ENCODE data around the gene NUTF2. TPM values are rescaled to one million over a fixed set of nuclear protein-coding genes. Genes with fewer than 3 reads are reported as not detected.

The NUTF2 gene
- total and polyA plus RNA-seq, 2 of the 4 experiments (the other 2 are of a cell fraction) = 42.7 to 361 TPM

GRCh38 chr16:67868290-67868689 lies 21.6 kb downstream of the NUTF2 start:
- POLR2A ChIA-PET (ENCODE audit: unreplicated experiment) = no interaction called here

More at GRCh38 chr16:67868290-67868689, 21.6 kb downstream of the NUTF2 start:
- in situ Hi-C loops (cut with MboI; ENCODE audit: low sequenced_read_pairs) (no loop called here), dilution Hi-C loops (cut with HindIII; ENCODE audit: low sequenced_read_pairs, unreplicated experiment) (no loop called here), intact Hi-C loops (cut with micrococcal nuclease) (no loop called here)
- Histone ChIP-seq H3K18ac (ENCODE audit: low read depth, low read length) (no peak overlapping the region), H3K9me3 (ENCODE audit: control insufficient read depth, insufficient read depth, low read length) (no peaks in the 10 kb centered on the region), H2BK120ac (ENCODE audit: low read depth, low read length) (no peak overlapping the region), H3K4me3 (ENCODE audit: insufficient read depth, low read depth, low read length) (no peak overlapping the region), H4K8ac (ENCODE audit: low read depth in 2 of 2, low read length in 2 of 2) (no peak overlapping the region), H3K4me2 (ENCODE audit: low read depth, low read length) (no peak overlapping the region), H3K79me1 (ENCODE audit: low read depth in 1 of 2, low read length in 2 of 2) (peaks cover 45 to 60% of the 10 kb centered on the region in 2 experiments), H3K4me1 (ENCODE audit: control insufficient read depth, insufficient read depth, low read length) (peaks cover 4% of the 10 kb centered on the region), H2BK20ac (ENCODE audit: low read depth, low read length) (no peak overlapping the region), H3K9me1 (ENCODE audit: insufficient read depth, low read length) (peaks cover 18% of the 10 kb centered on the region), H4K91ac (ENCODE audit: insufficient read depth, low read depth, low read length) (no peak overlapping the region), H3K27ac (ENCODE audit: insufficient read depth, low read length) (no peak overlapping the region), H3K27me3 (ENCODE audit: control insufficient read depth, insufficient read depth, low read length) (no peaks in the 10 kb centered on the region), H2AK9ac (replicated peaks; ENCODE audit: low read depth, low read length, poor library complexity) (no peak overlapping the region), H2AFZ (replicated peaks; ENCODE audit: low read length, poor library complexity) (no peak overlapping the region), H3K14ac (replicated peaks; ENCODE audit: low read depth, low read length) (no peak overlapping the region), H3K36me3 (ENCODE audit: control insufficient read depth, insufficient read depth, low read length) (peaks cover 42% of the 10 kb centered on the region), H3K56ac (ENCODE audit: extremely low read depth, insufficient read depth, low read length) (no peak overlapping the region), H2BK5ac (ENCODE audit: low read depth, low read length, poor library complexity, severe bottlenecking) (no peak overlapping the region), H3K9ac (ENCODE audit: low read depth, low read length) (no peak overlapping the region), H2BK15ac (ENCODE audit: low read depth, low read length) (no peak overlapping the region), H2AK5ac (ENCODE audit: low read depth, low read length) (no peak overlapping the region), H4K20me1 (ENCODE audit: insufficient read depth, low read length) (peaks cover 41% of the 10 kb centered on the region), H3K4ac (ENCODE audit: low read depth, low read length) (no peak overlapping the region), H3K23ac (ENCODE audit: low read depth, low read length) (no peak overlapping the region), H4K5ac (ENCODE audit: low read depth, low read length) (no peak overlapping the region)
- DNase-seq (no peak), ATAC-seq (ENCODE audit: low read depth) (no peak)
- CTCF ChIA-PET = no interaction called here
- no peak for TF ChIP-seq USF2 (IDR thresholded peaks at IDR 0.05; ENCODE audit: low read depth, low read length)
- no peak for TF ChIP-seq FOS (IDR thresholded peaks at IDR 0.05; ENCODE audit: low read depth, low read length)
- no peak for TF ChIP-seq CEBPB (IDR thresholded peaks at IDR 0.05; ENCODE audit: low read depth, low read length)
- TF ChIP-seq CHD1 (IDR thresholded peaks at IDR 0.05; ENCODE audit: low read depth, low read length) = no peak
- no peak for TF ChIP-seq MXI1 (IDR thresholded peaks at IDR 0.05; ENCODE audit: borderline replicate concordance, low read depth, low read length)
- no peak for TF ChIP-seq CTCF (conservative IDR thresholded peaks at IDR 0.05; ENCODE audit: low read depth, low read length)
- TF ChIP-seq MAZ (IDR thresholded peaks at IDR 0.05; ENCODE audit: borderline replicate concordance, low read depth, low read length) = no peak
- TF ChIP-seq SMC3 (IDR thresholded peaks at IDR 0.05; ENCODE audit: low read depth, low read length) = no peak
- no peak for TF ChIP-seq NFE2L2 (IDR thresholded peaks at IDR 0.05; ENCODE audit: low read depth, low read length)
- TF ChIP-seq RAD21 (IDR thresholded peaks at IDR 0.05; ENCODE audit: low read length) = no peak
- TF ChIP-seq MAFK (IDR thresholded peaks at IDR 0.05; ENCODE audit: low read depth, low read length) = no peak
- no peak for TF ChIP-seq POLR2A (IDR thresholded peaks at IDR 0.05; ENCODE audit: low read depth, low read length)
- no peak for TF ChIP-seq ELK1 (IDR thresholded peaks at IDR 0.05; ENCODE audit: borderline replicate concordance, low read depth, low read length)
- no peak for TF ChIP-seq RFX5 (IDR thresholded peaks at IDR 0.05; ENCODE audit: low read depth, low read length)
- TF ChIP-seq BHLHE40 (IDR thresholded peaks at IDR 0.05; ENCODE audit: low read depth, low read length) = no peak
- no peak for TF ChIP-seq RCOR1 (IDR thresholded peaks at IDR 0.05; ENCODE audit: insufficient replicate concordance, low read length)
- no CpG with 5 or more reads among the region's 6 CpGs for WGBS, 2 experiments (ENCODE audit: extremely low coverage in 2 of 2, insufficient read length in 1 of 2)
- BruUV-seq (replicated peaks) = no TSS peak
